ENCODE results near the gene DHX35. TPM values are rescaled to one million over a fixed set of nuclear protein-coding genes. Genes with fewer than 3 reads are reported as not detected.
A peak's percentile ranks its signal among the peaks of the same experiment; 100 is the strongest.

DHX35 gene
- total and polyA plus RNA-seq, 2 of the 13 experiments (the other 11 are each of a cell fraction or from before 2014, with no cell fraction given), result 25.8 to 28.7 TPM

DNA sequence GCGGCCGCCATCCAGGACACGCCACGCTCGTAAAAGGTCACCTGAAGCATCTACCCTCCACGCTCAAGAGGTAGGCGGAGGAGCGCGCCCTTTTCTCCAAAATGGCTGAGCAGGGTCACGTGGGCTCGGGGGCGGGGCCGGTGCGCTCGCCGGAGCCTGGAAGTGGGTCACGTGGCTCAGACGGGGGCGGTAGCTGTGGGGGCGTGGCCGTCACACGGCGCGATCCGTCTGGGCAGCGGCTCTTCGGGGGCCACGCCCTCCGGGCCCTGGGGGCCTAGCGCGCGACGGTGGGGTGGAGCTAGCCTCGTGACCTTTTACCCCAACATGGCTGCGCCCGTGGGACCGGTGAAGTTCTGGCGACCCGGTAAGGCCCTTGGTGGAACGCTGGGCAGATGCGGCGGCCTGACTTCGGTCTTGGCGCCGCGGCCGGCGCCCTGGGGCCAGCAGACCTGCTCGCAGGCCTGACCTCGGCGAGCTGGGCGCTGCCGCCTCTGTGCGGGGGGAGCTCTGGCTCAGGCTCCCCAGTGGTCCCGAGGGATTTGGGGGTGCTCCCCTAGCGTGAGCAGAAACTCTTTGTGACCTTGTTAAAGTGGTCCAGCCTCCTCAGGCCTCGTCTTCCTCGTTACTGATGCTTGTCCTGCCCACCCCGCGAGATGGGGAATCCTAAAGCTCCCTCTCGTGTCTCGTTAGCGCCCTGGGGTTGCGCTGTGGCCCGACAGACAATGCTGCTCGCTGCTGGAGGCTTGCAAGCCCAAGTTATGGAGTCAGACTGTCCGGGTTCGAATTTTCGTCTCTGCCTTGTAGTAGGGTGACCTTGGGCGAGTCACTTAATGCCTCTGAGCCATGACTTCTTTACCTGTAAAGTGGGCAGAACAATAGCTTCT lies at the start of gene DHX35 (continued):
- TF ChIP-seq, protein P1, sequence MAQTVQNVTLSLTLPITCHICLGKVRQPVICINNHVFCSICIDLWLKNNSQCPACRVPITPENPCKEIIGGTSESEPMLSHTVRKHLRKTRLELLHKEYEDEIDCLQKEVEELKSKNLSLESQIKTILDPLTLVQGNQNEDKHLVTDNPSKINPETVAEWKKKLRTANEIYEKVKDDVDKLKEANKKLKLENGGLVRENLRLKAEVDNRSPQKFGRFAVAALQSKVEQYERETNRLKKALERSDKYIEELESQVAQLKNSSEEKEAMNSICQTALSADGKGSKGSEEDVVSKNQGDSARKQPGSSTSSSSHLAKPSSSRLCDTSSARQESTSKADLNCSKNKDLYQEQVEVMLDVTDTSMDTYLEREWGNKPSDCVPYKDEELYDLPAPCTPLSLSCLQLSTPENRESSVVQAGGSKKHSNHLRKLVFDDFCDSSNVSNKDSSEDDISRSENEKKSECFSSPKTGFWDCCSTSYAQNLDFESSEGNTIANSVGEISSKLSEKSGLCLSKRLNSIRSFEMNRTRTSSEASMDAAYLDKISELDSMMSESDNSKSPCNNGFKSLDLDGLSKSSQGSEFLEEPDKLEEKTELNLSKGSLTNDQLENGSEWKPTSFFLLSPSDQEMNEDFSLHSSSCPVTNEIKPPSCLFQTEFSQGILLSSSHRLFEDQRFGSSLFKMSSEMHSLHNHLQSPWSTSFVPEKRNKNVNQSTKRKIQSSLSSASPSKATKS (CRISPR knock-in tag; IDR thresholded peaks at IDR 0.05), result no peak
- TF ChIP-seq IKZF1 (IDR thresholded peaks at IDR 0.05) (no peak), CHD4 (IDR thresholded peaks at IDR 0.05; ENCODE audit: borderline replicate concordance, low read length) (no peak), SALL1 (CRISPR knock-in tag; IDR thresholded peaks at IDR 0.05) (peak; percentile 93), ZNF383 (CRISPR knock-in tag; IDR thresholded peaks at IDR 0.05; ENCODE audit: borderline replicate concordance) (no peak), NFRKB (IDR thresholded peaks at IDR 0.05) (no peak), ZNF792 (CRISPR knock-in tag; IDR thresholded peaks at IDR 0.05) (peak; percentile 90), HES4 (CRISPR knock-in tag; IDR thresholded peaks at IDR 0.05; ENCODE audit: borderline replicate concordance) (peak; percentile 89; the same call in 1 of the 2 replicates), AGO2 (optimal IDR thresholded peaks at IDR 0.05; ENCODE audit: low read depth, low read length) (peak; percentile 90), SP140L (CRISPR knock-in tag; IDR thresholded peaks at IDR 0.05; ENCODE audit: borderline replicate concordance) (no peak)
- TF ChIP-seq, protein P2, sequence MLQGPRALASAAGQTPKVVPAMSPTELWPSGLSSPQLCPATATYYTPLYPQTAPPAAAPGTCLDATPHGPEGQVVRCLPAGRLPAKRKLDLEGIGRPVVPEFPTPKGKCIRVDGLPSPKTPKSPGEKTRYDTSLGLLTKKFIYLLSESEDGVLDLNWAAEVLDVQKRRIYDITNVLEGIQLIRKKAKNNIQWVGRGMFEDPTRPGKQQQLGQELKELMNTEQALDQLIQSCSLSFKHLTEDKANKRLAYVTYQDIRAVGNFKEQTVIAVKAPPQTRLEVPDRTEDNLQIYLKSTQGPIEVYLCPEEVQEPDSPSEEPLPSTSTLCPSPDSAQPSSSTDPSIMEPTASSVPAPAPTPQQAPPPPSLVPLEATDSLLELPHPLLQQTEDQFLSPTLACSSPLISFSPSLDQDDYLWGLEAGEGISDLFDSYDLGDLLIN (CRISPR knock-in tag; IDR thresholded peaks at IDR 0.05; ENCODE audit: borderline replicate concordance), result 0 out of 2 replicates have a peak, but pooled peaks have one; percentile 61
- TF ChIP-seq, protein P3, sequence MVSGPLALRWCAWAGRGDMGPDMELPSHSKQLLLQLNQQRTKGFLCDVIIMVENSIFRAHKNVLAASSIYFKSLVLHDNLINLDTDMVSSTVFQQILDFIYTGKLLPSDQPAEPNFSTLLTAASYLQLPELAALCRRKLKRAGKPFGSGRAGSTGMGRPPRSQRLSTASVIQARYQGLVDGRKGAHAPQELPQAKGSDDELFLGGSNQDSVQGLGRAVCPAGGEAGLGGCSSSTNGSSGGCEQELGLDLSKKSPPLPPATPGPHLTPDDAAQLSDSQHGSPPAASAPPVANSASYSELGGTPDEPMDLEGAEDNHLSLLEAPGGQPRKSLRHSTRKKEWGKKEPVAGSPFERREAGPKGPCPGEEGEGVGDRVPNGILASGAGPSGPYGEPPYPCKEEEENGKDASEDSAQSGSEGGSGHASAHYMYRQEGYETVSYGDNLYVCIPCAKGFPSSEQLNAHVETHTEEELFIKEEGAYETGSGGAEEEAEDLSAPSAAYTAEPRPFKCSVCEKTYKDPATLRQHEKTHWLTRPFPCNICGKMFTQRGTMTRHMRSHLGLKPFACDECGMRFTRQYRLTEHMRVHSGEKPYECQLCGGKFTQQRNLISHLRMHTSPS (CRISPR knock-in tag; IDR thresholded peaks at IDR 0.05; ENCODE audit: low read depth), result no peak
- TF ChIP-seq, protein P4, sequence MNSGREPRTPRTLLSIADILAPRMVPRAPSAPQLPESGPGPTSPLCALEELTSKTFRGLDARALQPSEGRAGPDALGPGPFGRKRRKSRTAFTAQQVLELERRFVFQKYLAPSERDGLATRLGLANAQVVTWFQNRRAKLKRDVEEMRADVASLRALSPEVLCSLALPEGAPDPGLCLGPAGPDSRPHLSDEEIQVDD (CRISPR knock-in tag; IDR thresholded peaks at IDR 0.05; ENCODE audit: borderline replicate concordance), result peak; percentile 86; the same call in 1 of the 2 replicates
- TF ChIP-seq, protein P5, sequence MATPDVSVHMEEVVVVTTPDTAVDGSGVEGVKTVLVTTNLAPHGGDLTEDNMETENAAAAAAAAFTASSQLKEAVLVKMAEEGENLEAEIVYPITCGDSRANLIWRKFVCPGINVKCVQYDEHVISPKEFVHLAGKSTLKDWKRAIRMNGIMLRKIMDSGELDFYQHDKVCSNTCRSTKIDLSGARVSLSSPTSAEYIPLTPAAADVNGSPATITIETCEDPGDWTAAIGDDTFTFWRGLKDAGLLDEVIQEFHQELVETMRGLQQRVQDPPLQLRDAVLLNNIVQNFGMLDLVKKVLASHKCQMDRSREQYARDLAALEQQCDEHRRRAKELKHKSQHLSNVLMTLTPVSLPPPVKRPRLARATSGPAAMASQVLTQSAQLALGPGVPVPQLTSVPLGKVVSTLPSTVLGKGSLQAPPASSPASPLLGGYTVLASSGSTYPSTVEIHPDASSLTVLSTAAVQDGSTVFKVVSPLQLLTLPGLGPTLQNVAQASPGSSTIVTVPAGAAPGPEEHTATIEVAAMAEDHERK (CRISPR knock-in tag; IDR thresholded peaks at IDR 0.05; ENCODE audit: low read depth), result no peak; the same call in 1 of the 2 replicates
- TF ChIP-seq, protein P6, sequence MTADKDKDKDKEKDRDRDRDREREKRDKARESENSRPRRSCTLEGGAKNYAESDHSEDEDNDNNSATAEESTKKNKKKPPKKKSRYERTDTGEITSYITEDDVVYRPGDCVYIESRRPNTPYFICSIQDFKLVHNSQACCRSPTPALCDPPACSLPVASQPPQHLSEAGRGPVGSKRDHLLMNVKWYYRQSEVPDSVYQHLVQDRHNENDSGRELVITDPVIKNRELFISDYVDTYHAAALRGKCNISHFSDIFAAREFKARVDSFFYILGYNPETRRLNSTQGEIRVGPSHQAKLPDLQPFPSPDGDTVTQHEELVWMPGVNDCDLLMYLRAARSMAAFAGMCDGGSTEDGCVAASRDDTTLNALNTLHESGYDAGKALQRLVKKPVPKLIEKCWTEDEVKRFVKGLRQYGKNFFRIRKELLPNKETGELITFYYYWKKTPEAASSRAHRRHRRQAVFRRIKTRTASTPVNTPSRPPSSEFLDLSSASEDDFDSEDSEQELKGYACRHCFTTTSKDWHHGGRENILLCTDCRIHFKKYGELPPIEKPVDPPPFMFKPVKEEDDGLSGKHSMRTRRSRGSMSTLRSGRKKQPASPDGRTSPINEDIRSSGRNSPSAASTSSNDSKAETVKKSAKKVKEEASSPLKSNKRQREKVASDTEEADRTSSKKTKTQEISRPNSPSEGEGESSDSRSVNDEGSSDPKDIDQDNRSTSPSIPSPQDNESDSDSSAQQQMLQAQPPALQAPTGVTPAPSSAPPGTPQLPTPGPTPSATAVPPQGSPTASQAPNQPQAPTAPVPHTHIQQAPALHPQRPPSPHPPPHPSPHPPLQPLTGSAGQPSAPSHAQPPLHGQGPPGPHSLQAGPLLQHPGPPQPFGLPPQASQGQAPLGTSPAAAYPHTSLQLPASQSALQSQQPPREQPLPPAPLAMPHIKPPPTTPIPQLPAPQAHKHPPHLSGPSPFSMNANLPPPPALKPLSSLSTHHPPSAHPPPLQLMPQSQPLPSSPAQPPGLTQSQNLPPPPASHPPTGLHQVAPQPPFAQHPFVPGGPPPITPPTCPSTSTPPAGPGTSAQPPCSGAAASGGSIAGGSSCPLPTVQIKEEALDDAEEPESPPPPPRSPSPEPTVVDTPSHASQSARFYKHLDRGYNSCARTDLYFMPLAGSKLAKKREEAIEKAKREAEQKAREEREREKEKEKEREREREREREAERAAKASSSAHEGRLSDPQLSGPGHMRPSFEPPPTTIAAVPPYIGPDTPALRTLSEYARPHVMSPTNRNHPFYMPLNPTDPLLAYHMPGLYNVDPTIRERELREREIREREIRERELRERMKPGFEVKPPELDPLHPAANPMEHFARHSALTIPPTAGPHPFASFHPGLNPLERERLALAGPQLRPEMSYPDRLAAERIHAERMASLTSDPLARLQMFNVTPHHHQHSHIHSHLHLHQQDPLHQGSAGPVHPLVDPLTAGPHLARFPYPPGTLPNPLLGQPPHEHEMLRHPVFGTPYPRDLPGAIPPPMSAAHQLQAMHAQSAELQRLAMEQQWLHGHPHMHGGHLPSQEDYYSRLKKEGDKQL (CRISPR knock-in tag; IDR thresholded peaks at IDR 0.05; ENCODE audit: low read depth), result peak; percentile 14; the same call in 1 of the 2 replicates

Measured in HepG2 (cell line).